Measurements from ENCODE around the gene MRPL53. TPM values are rescaled to one million over a fixed set of nuclear protein-coding genes. Genes with fewer than 3 reads are reported as not detected.
"Not testable (repeated sequence)": the region's sequence is repeated elsewhere in the genome, so short reads cannot be mapped to it uniquely, and the experiment has no call there.

The MRPL53 gene
- total RNA-seq, 1 donor from 2014 or later: 61.3 TPM

- no peak for DNase-seq (ENCODE audit: low spot score, unreplicated experiment)
- peak overlapping the region; percentile 98 for H3K4me3 Mint-ChIP-seq (ENCODE audit: low read depth)
- H3K27ac Mint-ChIP-seq: peak overlapping the region; percentile 33
- TF ChIP-seq CTCF (IDR thresholded peaks at IDR 0.05; ENCODE audit: unreplicated experiment): no peak
- H3K27me3 Mint-ChIP-seq: no peaks in the 10 kb centered on the region
- H3K9me3 Mint-ChIP-seq (ENCODE audit: low read depth): no peaks in the 10 kb centered on the region
- H3K36me3 Mint-ChIP-seq (ENCODE audit: insufficient read depth): peaks cover 1% of the 10 kb centered on the region
- peaks cover 15% of the 10 kb centered on the region for H3K4me1 Mint-ChIP-seq (ENCODE audit: low read depth)
Measured at GRCh38 chr2:74464406-74464805, 8.1 kb downstream of the MRPL53 start.

- H3K4me1 Mint-ChIP-seq (ENCODE audit: low read depth): peaks cover 19% of the 10 kb centered on the region
- no peaks in the 10 kb centered on the region for H3K9me3 Mint-ChIP-seq (ENCODE audit: low read depth)
- H3K27me3 Mint-ChIP-seq: no peaks in the 10 kb centered on the region
- TF ChIP-seq CTCF (IDR thresholded peaks at IDR 0.05; ENCODE audit: unreplicated experiment): no peak
- peaks cover 1% of the 10 kb centered on the region for H3K36me3 Mint-ChIP-seq (ENCODE audit: insufficient read depth)
- peak overlapping the region; percentile 69 for H3K27ac Mint-ChIP-seq
- peak overlapping the region; percentile 37 for H3K4me3 Mint-ChIP-seq (ENCODE audit: low read depth)
- no peak for DNase-seq (ENCODE audit: low spot score, unreplicated experiment)
Measured at GRCh38 chr2:74462786-74463105, 9.7 kb downstream of the MRPL53 start.

GRCh38 chr2:74462054-74462785 lies 10.3 kb downstream of the MRPL53 start:
- Mint-ChIP-seq H3K4me1 (ENCODE audit: low read depth) (peaks cover 20% of the 10 kb centered on the region), H3K27ac (no peak overlapping the region), H3K4me3 (ENCODE audit: low read depth) (no peak overlapping the region), H3K27me3 (no peaks in the 10 kb centered on the region), H3K9me3 (ENCODE audit: low read depth) (no peaks in the 10 kb centered on the region), H3K36me3 (ENCODE audit: insufficient read depth) (peaks cover 1% of the 10 kb centered on the region)
- TF ChIP-seq CTCF (IDR thresholded peaks at IDR 0.05; ENCODE audit: unreplicated experiment): no peak
- no peak for DNase-seq (ENCODE audit: low spot score, unreplicated experiment)

- Mint-ChIP-seq H3K4me3 (ENCODE audit: low read depth) (peak overlapping the region; percentile 41), H3K36me3 (ENCODE audit: insufficient read depth) (peaks cover 1% of the 10 kb centered on the region), H3K4me1 (ENCODE audit: low read depth) (peaks cover 28% of the 10 kb centered on the region), H3K9me3 (ENCODE audit: low read depth) (no peaks in the 10 kb centered on the region), H3K27me3 (no peaks in the 10 kb centered on the region), H3K27ac (peak overlapping the region; percentile 10)
- TF ChIP-seq CTCF (IDR thresholded peaks at IDR 0.05; ENCODE audit: unreplicated experiment): peak; percentile 41
- no peak for DNase-seq (ENCODE audit: low spot score, unreplicated experiment)
Measured at GRCh38 chr2:74461187-74462053, 11.1 kb downstream of the MRPL53 start.

- peak overlapping the region; percentile 64 for H3K27ac Mint-ChIP-seq
- not testable (repeated sequence) for H3K9me3 Mint-ChIP-seq (ENCODE audit: low read depth); DNase-seq (ENCODE audit: low spot score, unreplicated experiment); H3K27me3 Mint-ChIP-seq; H3K36me3 Mint-ChIP-seq (ENCODE audit: insufficient read depth)
- H3K4me1 Mint-ChIP-seq (ENCODE audit: low read depth): peaks cover 35% of the 10 kb centered on the region
- H3K4me3 Mint-ChIP-seq (ENCODE audit: low read depth): peak overlapping the region; percentile 89
Measured at GRCh38 chr2:74460187-74460586, 12.3 kb downstream of the MRPL53 start.

- H3K27me3 Mint-ChIP-seq; DNase-seq (ENCODE audit: low spot score, unreplicated experiment); H3K36me3 Mint-ChIP-seq (ENCODE audit: insufficient read depth); H3K9me3 Mint-ChIP-seq (ENCODE audit: low read depth): not testable (repeated sequence)
- Mint-ChIP-seq H3K27ac (peak overlapping the region; percentile 64), H3K4me1 (ENCODE audit: low read depth) (peaks cover 39% of the 10 kb centered on the region), H3K4me3 (ENCODE audit: low read depth) (peak overlapping the region; percentile 89)
Measured at GRCh38 chr2:74459503-74460118, 12.9 kb downstream of the MRPL53 start.
